ENCODE measurements around the gene FARS2.

The FARS2 gene

GRCh38 chr6:5243069-5243468 is 18.2 kb upstream of the FARS2 start:
- Mint-ChIP-seq H3K36me3 (ENCODE audit: low read depth) (no peaks in the 10 kb centered on the region), H3K9me3 (no peaks in the 10 kb centered on the region), H3K4me1 (peaks cover 29% of the 10 kb centered on the region), H3K4me3 (no peak overlapping the region), H3K27me3 (ENCODE audit: low read depth) (no peaks in the 10 kb centered on the region), H3K27ac (no peak overlapping the region)
- no peak for TF ChIP-seq CTCF (IDR thresholded peaks at IDR 0.05; ENCODE audit: unreplicated experiment in 3 of 3)

DNA sequence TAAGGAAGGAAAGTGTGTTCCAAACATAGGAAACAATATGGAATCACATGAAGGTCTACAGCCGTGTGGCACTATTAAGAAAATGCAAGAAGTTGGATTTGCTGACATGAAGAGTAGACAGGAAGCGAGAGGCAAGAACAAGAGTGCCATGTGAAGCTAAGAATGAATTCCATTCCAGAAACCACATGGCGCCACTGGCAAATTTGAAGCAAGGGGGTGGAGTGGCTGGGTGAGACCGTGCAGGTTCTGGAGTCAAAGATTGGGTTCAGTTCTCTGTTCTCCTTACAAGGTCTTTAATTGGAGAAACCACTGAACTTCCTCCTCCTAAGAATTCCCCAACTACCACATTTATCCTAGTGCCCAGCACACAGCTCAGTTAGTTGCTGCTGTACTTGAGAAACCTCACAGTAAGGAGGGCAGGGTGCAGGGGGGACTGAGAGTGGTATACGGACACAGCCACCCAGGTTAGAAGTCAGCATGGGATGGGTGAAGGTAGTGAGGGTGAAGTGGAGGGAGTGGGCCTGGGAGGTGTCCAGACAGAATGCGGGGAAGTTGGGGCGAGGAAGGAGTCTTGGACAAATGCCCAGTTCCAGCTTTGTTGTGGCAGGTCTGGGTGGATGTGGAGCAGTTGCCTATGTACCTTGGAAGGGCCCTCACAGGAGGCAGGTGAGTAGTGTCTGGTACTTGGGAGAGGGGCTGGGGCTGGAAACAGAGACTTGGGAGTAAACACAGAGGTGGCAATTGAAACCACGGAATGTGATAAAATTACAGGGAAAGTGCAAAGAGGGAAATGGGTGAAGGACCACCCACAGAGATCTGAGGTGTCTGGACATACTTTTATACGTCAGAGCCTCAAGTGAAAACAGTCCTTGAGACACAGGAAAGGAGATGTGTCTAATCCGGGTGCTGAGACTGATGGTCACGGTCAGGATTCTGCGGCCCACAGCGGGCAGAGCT is 14.9 kb upstream of the FARS2 start:
- no peak for TF ChIP-seq CTCF (IDR thresholded peaks at IDR 0.05; ENCODE audit: unreplicated experiment in 3 of 3)
- Mint-ChIP-seq H3K36me3 (ENCODE audit: low read depth) (peaks cover 6% of the 10 kb centered on the region), H3K4me1 (peaks cover 20% of the 10 kb centered on the region)

GRCh38 chr6:5247201-5247600 is 14.1 kb upstream of the FARS2 start:
- no peak for TF ChIP-seq CTCF (IDR thresholded peaks at IDR 0.05; ENCODE audit: unreplicated experiment in 3 of 3)
- H3K27ac Mint-ChIP-seq, result peak overlapping the region in 2 of 3 experiments; percentile 62 to 67
- H3K4me1 Mint-ChIP-seq, result peaks cover 20% of the 10 kb centered on the region
- H3K36me3 Mint-ChIP-seq (ENCODE audit: low read depth), result peaks cover 11% of the 10 kb centered on the region
- no peaks in the 10 kb centered on the region for H3K27me3 Mint-ChIP-seq (ENCODE audit: low read depth)
- no peaks in the 10 kb centered on the region for H3K9me3 Mint-ChIP-seq
- H3K4me3 Mint-ChIP-seq, result no peak overlapping the region

More for the DNA sequence above, 14.9 kb upstream of the FARS2 start:
- no peak overlapping the region for H3K4me3 Mint-ChIP-seq
- H3K9me3 Mint-ChIP-seq, result no peaks in the 10 kb centered on the region
- no peaks in the 10 kb centered on the region for H3K27me3 Mint-ChIP-seq (ENCODE audit: low read depth)
- H3K27ac Mint-ChIP-seq, result peak overlapping the region in 1 of 3 experiments; percentile 12

DNA sequence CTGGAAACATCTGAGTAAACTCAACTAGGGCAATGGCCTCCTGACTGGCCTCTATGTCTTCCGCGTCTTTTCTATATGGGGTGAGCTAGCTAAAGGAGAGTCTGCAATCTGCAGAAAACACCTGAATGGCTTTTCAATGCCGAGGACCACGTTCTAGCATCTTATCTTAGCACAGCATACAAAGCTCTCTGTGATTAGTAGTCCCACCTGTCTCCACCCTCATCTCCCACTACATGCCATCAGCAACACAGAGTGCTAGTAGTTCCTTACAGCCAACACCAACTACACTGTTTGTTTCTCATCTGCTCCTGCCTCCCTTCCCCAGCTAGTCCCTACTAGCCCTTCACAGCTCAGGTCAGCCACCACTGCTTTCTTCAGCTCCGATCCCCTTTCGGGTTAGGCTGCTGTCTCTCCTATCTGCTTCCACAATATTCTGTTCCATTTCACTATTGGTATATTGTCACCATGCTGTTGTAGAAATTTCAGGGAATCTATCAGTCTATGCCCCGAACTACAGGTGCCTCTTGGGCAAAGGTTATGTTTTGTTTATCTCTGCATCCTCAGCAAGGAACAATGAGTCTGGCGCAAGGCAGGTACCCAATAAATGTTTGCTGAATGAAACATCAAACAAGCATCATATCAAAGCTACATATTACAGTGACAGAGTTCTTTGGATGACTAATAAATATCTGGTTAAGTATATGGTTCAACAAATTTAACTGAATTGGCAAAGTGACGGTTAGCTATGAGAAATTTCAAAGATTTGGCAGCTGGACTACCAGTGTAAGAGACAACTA is 12.8 kb upstream of the FARS2 start:
- no peak for TF ChIP-seq CTCF (IDR thresholded peaks at IDR 0.05; ENCODE audit: unreplicated experiment in 3 of 3)
- peaks cover 18% of the 10 kb centered on the region for H3K36me3 Mint-ChIP-seq (ENCODE audit: low read depth)
- H3K27me3 Mint-ChIP-seq (ENCODE audit: low read depth), result no peaks in the 10 kb centered on the region
- H3K4me1 Mint-ChIP-seq, result peaks cover 20% of the 10 kb centered on the region
- H3K27ac Mint-ChIP-seq, result no peak overlapping the region
- H3K9me3 Mint-ChIP-seq, result no peaks in the 10 kb centered on the region
- no peak overlapping the region for H3K4me3 Mint-ChIP-seq

DNA sequence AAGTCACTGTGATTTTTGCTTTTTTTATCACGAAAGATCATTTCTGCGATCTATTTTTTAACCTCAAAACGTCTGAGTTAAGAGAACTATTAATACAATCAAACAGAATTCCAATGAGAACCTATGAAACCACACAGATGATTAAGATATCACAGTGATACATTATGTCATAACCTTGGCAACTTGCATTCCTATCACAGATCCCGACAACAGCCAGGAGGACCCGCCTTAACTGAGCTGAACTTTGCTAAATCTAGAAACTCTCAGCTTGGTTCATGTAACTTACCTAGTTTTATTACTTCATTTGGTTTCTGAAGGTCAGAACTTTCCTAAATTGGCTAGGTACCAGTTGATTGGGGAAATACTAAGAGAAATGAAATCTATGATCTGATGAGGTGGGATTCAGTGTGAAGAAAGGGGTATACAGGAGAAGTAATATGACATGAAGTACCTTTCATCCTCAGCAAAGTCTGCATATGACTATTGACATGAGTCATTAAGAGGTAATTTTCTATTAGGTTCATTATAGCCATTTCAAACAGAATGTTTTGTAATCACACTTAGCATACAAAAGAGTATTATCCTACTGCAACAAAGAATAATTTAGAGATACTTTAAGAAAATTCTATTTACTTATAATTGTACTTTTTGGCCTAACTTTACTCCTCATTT is 11.7 kb upstream of the FARS2 start:
- Mint-ChIP-seq H3K4me1 (peaks cover 20% of the 10 kb centered on the region), H3K36me3 (ENCODE audit: low read depth) (peaks cover 20% of the 10 kb centered on the region), H3K9me3 (no peaks in the 10 kb centered on the region), H3K4me3 (no peak overlapping the region), H3K27me3 (ENCODE audit: low read depth) (no peaks in the 10 kb centered on the region), H3K27ac (no peak overlapping the region)
- TF ChIP-seq CTCF (IDR thresholded peaks at IDR 0.05; ENCODE audit: unreplicated experiment in 3 of 3), result no peak
